SKM-1 (cell line): Measurements from ENCODE around the gene EEFSEC.
"Not testable (repeated sequence)": the region's sequence is repeated elsewhere in the genome, so short reads cannot be mapped to it uniquely, and the experiment has no call there.

Experiments
- DNase-seq: peaks from one replicate; lab custom pipeline; 2025; ENCODE audit not compliant: unreplicated experiment; lab: John Stamatoyannopoulos, UW

Gene EEFSEC

DNA sequence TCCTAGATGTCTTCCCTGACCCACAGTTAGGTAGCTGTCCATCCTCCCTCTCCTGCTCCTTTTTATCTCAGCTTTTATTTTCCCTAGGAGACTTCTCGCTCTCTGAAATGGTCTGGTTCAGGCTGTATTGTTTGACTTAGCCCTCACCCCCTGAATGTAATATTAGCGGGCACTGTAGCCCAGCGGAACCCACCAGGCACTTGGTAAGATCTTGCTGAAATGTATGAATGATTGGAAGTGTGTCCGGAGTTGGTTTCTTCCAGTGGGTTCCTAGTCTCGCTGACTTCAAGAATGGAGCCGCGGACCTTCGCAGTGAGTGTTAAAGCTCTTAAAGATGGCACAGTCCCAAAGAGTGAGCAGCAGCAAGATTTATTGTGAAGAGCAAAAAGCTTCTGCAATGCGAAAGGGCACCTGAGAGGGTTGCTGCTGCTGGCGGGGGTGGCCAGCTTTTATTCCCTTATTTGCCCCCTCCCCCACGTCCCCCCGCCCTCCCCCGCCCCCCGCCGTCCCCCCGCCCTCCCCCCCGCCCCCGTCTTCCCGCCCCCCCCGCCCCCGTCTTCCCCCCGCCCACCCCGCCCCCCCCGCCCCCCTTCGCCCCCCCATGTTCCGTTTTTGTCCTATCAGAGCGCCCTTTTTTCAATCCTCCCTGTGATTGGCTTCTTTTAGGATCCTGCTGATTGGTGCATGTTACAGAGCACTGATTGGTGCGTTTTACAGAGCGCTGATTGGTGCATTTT is 694 bp upstream of the EEFSEC start:
- no peak for DNase-seq

GRCh38 chr3:128154354-128154753 is 1.1 kb downstream of the EEFSEC start:
- DNase-seq = not testable (repeated sequence)

GRCh38 chr3:128155616-128156360 is 2.5 kb downstream of the EEFSEC start:
- no peak for DNase-seq

GRCh38 chr3:128160661-128161060 is 7.4 kb downstream of the EEFSEC start:
- DNase-seq = no peak

DNA sequence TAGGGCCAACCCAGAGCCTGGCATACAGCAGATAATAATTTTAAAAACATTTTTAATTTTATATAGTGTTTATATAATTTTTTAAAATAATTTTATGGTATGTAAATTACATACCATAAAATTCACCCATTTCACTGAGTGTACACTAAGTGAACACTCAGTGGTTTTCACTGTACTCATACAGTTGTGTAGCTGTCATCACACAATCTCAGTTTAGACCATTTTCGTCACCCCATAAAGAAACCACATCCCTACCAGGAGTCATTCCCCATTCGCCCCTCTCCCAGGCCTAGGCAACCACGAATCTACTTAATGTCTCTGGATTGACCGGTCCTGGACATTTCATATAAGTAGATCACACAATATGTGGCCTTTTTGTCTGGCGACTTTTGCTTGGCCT is 10.2 kb downstream of the EEFSEC start:
- no peak for DNase-seq

- DNase-seq = no peak
Observed at GRCh38 chr3:128166971-128167453, 13.7 kb downstream of the EEFSEC start.

- no peak for DNase-seq
Observed at GRCh38 chr3:128167646-128167972, 14.3 kb downstream of the EEFSEC start.

DNA sequence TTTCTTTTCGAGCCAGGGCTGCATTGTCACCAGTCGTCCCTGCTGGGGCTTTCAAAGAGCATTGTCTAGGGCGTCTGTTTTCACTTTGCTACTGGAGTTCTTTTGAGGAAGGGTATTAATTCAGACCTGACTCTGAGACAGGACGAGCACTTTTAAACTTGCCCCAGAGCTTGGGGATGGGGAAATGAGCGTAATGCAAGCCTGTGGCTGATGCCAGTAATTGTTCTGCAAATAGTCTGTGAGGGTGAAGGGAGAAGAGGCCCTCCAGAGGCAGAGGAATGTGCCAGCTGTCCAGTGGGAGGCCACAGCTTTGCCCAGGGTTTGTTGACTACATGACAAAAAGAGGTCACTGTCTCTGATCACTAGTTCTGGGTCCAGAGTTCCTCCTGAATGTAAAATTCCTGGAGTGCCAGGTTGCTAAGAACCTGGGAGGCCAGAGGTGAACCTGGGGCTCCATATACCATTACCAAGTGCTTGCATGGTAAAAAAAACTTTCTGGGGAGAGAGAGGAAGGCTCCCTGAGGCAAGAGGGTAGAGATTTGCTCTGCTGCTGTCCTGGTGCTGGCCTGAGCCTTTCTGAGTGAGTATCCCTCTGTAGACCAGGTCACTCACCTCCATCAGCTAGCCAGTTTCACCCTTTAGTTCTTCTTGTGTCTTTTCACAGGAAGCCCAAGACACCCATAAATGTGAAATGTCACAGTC is 14.8 kb downstream of the EEFSEC start:
- DNase-seq = peak; percentile 47

GRCh38 chr3:128168836-128169235 is 15.6 kb downstream of the EEFSEC start:
- no peak for DNase-seq

GRCh38 chr3:128170866-128171516 is 17.7 kb downstream of the EEFSEC start:
- DNase-seq = peak; percentile 23

DNA sequence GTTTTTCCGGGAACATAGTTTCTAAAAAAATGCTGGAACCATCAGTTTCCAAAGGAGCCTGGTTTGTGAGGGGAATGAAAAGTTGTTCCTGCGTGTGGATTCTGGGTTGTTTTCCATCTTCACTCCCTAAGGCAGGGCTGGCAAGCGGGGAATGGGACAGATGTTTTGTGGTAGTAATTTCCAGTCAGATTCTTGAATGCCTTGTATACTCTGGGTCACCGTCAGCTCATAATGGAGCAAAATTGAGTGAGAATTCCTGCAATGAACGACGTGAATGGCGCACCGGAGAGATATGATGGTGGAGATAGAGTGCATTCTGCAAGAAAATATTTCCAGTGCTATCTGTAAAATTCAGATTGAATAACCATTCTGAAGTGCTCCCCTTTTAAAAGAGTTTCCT is 19.9 kb downstream of the EEFSEC start:
- no peak for DNase-seq

DNA sequence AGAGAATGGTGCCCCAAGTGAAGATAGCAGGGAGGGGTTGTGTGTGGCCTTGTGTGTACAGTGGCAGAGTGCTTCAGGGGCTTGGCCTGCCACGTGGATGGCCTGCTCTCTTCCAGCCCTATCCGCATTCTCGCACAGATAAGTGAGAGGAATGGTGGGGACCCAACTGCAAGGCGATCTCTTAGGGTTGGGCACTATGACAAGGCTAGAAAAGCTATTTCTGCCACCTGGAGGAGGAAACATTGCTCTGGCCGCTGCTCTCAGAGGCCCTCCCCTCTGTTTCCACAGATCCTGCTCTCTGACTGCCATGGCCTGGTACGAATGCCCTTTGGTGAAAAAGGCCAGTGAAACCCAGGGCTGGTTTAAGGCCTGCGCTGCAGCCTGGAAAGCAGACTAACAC is 20.6 kb downstream of the EEFSEC start:
- DNase-seq = no peak

DNA sequence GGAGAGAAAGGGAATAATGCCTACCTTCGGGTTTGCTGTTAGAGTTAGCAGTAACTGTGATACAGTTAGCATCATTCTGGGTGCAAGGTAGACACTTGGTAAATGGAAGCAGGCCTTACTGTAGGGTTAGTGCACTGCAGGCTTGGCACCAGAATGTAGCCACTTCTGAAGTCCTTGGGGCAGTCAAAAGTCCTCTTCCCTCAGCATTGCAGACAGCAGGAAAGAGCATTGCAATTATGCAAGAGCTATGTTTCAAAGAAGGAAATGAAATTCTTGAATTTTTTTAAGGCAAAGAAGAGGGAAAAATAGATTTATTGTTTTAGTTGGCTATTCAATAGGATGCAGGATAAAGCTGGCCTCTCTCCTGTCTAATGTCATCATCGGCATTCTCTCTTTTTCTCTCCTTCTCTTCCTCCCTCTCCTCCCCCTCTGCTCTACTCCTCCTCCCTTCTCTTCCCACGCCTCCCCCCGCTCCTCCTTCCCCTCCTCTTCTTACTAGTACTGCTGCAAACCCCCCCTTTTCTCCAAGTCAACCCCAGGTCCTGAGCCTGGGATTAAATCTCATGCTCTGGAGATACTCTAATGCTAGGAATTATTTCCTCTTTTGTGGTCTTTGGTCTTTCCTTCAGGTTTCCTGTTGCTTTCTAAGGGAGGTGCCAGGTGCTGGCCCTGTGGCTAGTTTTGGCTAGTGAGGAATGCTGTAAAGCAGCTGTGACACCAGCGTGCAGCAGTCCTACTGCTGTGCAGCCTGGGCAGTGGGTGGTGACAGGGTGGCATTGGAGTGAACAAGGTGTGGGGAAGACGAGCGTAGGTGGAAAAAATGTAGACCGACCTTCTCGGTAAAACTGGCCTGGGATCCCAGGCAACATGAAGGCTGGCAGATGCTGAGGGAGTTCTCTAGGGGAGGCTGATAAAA is 21.7 kb downstream of the EEFSEC start:
- peak; percentile 37 for DNase-seq

GRCh38 chr3:128175768-128176167 is 22.5 kb downstream of the EEFSEC start:
- no peak for DNase-seq

GRCh38 chr3:128176276-128176833 is 23.1 kb downstream of the EEFSEC start:
- no peak for DNase-seq

GRCh38 chr3:128177865-128178264 is 24.6 kb downstream of the EEFSEC start:
- DNase-seq = no peak

DNA sequence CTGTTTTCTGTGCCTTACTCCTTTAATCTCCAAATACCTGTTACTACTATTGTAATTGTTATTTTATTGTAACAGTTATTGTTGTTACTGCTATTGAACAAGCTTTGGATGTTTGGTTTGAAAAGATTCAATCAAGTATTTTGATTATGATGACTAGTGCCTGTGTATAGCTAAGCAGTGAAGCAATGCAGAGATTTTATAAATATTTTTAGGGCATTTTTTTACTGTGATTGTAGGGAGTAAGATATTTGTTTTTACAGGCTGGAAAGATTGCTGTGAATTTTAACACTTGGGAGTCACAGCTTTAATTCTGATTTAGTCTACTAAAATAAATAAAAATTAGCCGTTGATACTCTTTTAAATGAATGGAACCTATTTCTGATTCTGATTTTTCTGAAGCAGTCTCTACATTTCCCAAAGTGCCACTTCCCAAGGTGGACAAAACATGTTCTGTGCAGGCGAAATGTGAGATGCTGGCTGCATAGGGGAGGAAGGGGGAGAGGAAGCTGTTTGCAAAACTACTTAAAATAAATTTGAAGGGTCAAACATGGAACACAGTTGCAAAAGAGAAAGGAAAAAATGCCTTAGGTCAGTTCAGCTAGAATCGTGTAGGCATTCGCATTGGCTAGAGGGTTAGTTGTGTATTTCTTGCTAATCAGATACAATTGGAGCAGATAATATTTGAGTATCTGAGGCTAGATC is 25.7 kb downstream of the EEFSEC start:
- DNase-seq = no peak

GRCh38 chr3:128179484-128179819 is 26.2 kb downstream of the EEFSEC start:
- DNase-seq = no peak

GRCh38 chr3:128180436-128180835 is 27.2 kb downstream of the EEFSEC start:
- DNase-seq = no peak

DNA sequence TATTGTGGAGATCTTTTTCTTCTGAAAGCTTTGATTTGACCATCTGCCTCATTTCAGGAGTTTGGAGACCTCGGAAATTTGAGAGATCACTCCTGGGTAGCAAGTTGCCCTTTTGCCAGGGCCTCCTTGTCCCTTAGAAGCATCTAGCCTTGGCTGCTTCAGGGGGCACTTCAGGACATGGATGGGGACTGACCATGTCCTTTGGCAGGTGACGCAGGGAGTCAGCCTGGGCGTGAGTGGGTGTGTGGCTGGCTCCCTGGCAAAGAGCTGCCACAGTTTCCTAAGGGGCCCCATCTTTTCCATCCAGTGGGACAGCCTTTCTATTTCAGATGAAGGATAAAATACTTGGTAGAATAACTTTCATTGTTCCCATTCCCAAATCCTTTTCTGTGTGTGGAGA is 27.6 kb downstream of the EEFSEC start:
- DNase-seq = no peak
